Spleen (tissue), 11 donors: ENCODE results near the gene DIMT1. TPM values are rescaled to one million over a fixed set of nuclear protein-coding genes. Genes with fewer than 3 reads are reported as not detected.

Experiments used
- DNase-seq: peaks from one replicate; pipeline ENCODE4 v3.0.0-alpha.2; 2020
- H3K27ac ChIP-seq, 8 donors: fragments of 200-600 bp; sonication (generic) in 7 of 8; 1 replicate in 4 of 8; 2 replicates in 4 of 8; pipeline versions ENCODE4 v1.5.0 to v1.8.0; 2016 to 2021; ENCODE audit warnings: inconsistent platforms in 4 of 8, mild to moderate bottlenecking in 4 of 8, moderate library complexity in 1 of 8
- H3K27me3 ChIP-seq, 7 donors: fragments of 200-600 bp; sonication (generic) in 6 of 7; replicated peaks in 1 of 7; 1 replicate in 4 of 7; 2 replicates in 3 of 7; pipeline versions ENCODE4 v1.5.0 to v1.8.0; 2016 to 2021; ENCODE audit warnings: inconsistent platforms in 3 of 7, mild to moderate bottlenecking in 1 of 7
- H3K36me3 ChIP-seq, 6 donors: fragments of 200-600 bp; sonication (generic) in 5 of 6; 1 replicate in 4 of 6; 2 replicates in 2 of 6; pipeline versions ENCODE4 v1.5.0 to v1.8.0; 2016 to 2021; ENCODE audit warnings: inconsistent platforms in 2 of 6
- H3K4me1 ChIP-seq, 6 donors: fragments of 200-600 bp; sonication (generic) in 5 of 6; 1 replicate in 3 of 6; 2 replicates in 3 of 6; pipeline versions ENCODE4 v1.5.0 to v1.8.0; 2016 to 2021; ENCODE audit warnings: inconsistent platforms in 3 of 6
- H3K4me3 ChIP-seq, 8 donors: fragments of 200-600 bp; sonication (generic) in 7 of 8; 1 replicate in 4 of 8; 2 replicates in 4 of 8; pipeline versions ENCODE4 v1.5.0 to v1.8.0; 2016 to 2021; ENCODE audit warnings: inconsistent platforms in 4 of 8, mild to moderate bottlenecking in 4 of 8, moderate library complexity in 2 of 8
- H3K9me3 ChIP-seq, 8 donors: fragments of 200-600 bp; sonication (generic) in 7 of 8; 1 replicate in 4 of 8; 2 replicates in 4 of 8; pipeline versions ENCODE4 v1.5.0 to v1.8.0; 2016 to 2021; ENCODE audit warnings: inconsistent platforms in 4 of 8
- POLR2A ChIP-seq, 3 donors: fragments of 450-650 bp; IDR thresholded peaks; one replicate each; pipeline ENCODE4 v1.5.1; 2017; ENCODE audit warnings: antibody characterized with exemption in 3 of 3, mild to moderate bottlenecking in 1 of 3
- POLR2AphosphoS5 ChIP-seq, 3 donors: sonication (generic); formaldehyde crosslinking; IDR thresholded peaks; one replicate each; pipeline ENCODE4 v1.5.1; 2017; ENCODE audit warnings: antibody characterized with exemption in 3 of 3
- WGBS, 5 donors: extraction: QIAGEN DNeasy Blood & Tissue Kit in 3 of 5; methylation state at CpG; one replicate each; pipeline versions ENCODE4 v1.1.5 to v1.1.7; 2013 to 2018; 5-methylcytosine and 5-hydroxymethylcytosine counted together
- intact Hi-C: fragments of 100-400 bp; cut with DNase I; formaldehyde crosslinking; loops from one replicate; pipeline ENCODE4 v1.15.0; 2023; ENCODE audit warnings: low total_unique reads
- polyA plus RNA-seq, 3 donors: library from polyadenylated mRNA; stranded (reverse); fragments of 200-250 nt; gene quantifications; one replicate each; pipeline ENCODE4 v1.2.1, GENCODE V29; 2013
- total RNA-seq, 7 donors: library from RNA; depleted of rRNA in 3 of 7; stranded (reverse); fragments of >200 nt in 3 of 7; fragmentation: NEBNext Ultra II Directional in 4 of 7; extraction: Animal tissue kit (Norgen Biotek cat#: 25700) in 4 of 7; gene quantifications; one replicate each; pipeline versions ENCODE4 v1.1.0 to v1.2.1, GENCODE V29; 2016 to 2021
- TF ChIP-seq, protein P1 (sequence below), 11 experiments: fragments of 200-600 bp in 7 of 11; fragments of 450-650 bp in 4 of 11; sonication (generic) in 4 of 11; IDR thresholded peaks in 8 of 11; conservative IDR thresholded peaks in 3 of 11; 1 replicate in 7 of 11; 2 replicates in 4 of 11; pipeline versions ENCODE4 v1.4.0 to v1.8.0; 2016 to 2021; ENCODE audit warnings: antibody characterized with exemption in 11 of 11, inconsistent platforms in 4 of 11, mild to moderate bottlenecking in 1 of 11
- donor health status: healthy with polysubstance abuse.
- donor health status: DM: no; HTN: no; CAD: no; lungs with moderate emphysema.
- donor health status: DM: no; HTN: no; CAD: no.
- donor health status: Bipolar disorder and iron deficiency.
- donor health status: healthy.
- donor health status: DM: no; HTN: no; CAD: no.
- donor health status: DM: yes; HTN: yes; CAD: no.

Gene DIMT1
- total and polyA plus RNA-seq, 10 donors: 11.0 to 30.0 (median 24.9) TPM

DNA sequence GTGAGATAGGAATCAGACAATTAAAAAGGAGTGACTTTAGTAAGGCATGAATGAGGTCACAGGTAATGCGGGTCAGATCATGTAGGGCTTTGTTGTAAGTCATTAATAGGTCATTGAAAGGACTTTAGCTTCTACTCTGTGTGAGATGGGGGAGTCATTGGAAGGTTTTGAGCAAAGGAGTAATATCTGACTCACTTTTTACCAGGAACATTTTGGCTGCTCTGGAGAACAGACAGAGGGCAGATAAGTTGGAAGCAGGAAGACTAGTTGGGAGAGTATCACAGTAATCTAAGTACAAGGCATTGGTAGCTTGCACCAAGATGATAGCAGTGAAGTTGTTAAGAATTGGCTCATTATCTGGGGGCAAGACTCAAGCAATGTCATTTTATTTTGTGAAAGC, 60.3 kb downstream of the DIMT1 start:
- Histone ChIP-seq H3K4me3 (no peak overlapping the region), H3K9me3 (no peaks in the 10 kb centered on the region), H3K4me1 (peaks cover 0 to 47% (median 10%) of the 10 kb centered on the region in 6 donors), H3K36me3 (peaks cover 0 to 14% (median 8%) of the 10 kb centered on the region in 6 donors), H3K27me3 (no peaks in the 10 kb centered on the region), H3K27ac (no peak overlapping the region)
- intact Hi-C loops: no loop called here
- TF ChIP-seq POLR2AphosphoS5 (IDR thresholded peaks at IDR 0.05) (no peak), POLR2A (IDR thresholded peaks at IDR 0.05) (no peak)
- TF ChIP-seq, protein P1, sequence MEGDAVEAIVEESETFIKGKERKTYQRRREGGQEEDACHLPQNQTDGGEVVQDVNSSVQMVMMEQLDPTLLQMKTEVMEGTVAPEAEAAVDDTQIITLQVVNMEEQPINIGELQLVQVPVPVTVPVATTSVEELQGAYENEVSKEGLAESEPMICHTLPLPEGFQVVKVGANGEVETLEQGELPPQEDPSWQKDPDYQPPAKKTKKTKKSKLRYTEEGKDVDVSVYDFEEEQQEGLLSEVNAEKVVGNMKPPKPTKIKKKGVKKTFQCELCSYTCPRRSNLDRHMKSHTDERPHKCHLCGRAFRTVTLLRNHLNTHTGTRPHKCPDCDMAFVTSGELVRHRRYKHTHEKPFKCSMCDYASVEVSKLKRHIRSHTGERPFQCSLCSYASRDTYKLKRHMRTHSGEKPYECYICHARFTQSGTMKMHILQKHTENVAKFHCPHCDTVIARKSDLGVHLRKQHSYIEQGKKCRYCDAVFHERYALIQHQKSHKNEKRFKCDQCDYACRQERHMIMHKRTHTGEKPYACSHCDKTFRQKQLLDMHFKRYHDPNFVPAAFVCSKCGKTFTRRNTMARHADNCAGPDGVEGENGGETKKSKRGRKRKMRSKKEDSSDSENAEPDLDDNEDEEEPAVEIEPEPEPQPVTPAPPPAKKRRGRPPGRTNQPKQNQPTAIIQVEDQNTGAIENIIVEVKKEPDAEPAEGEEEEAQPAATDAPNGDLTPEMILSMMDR (IDR thresholded peaks at IDR 0.05 in 8 of 11, conservative IDR thresholded peaks at IDR 0.05 in 3 of 11): no peak
- DNase-seq: no peak
- 91 to 100% (median 96%) methylated on average over 1 of the region's 1 CpG for WGBS, 5 donors

DNA sequence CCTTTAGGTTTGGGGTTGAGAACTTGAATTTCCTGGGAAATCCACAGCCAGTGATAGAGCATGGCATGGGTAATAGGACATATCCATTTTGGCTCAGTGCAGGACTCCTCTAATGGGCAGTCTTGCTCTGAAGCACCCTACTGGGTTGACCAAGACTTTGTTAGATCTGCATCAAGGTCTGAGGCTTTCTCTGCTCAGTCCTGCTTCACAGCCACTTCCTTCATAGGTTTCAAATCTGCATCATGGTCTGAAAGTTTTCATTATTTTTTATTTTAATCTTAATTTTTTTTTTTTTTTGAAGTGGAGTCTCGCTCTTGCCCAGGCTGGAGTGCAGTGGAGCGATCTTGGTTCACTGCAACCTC, 61.2 kb downstream of the DIMT1 start:
- peaks cover 0 to 53% (median 13%) of the 10 kb centered on the region in 6 donors for H3K4me1 ChIP-seq
- intact Hi-C loops: no loop called here
- no peak for DNase-seq
- H3K4me3 ChIP-seq: no peak overlapping the region
- TF ChIP-seq, protein P1 (IDR thresholded peaks at IDR 0.05 in 8 of 11, conservative IDR thresholded peaks at IDR 0.05 in 3 of 11): no peak
- TF ChIP-seq POLR2AphosphoS5 (IDR thresholded peaks at IDR 0.05) (no peak), POLR2A (IDR thresholded peaks at IDR 0.05) (no peak)
- 88 to 100% (median 95%) methylated on average over 2 of the region's 2 CpGs for WGBS, 5 donors
- H3K9me3 ChIP-seq: no peaks in the 10 kb centered on the region
- H3K27me3 ChIP-seq: no peaks in the 10 kb centered on the region
- peaks cover 0 to 4% (median under 1%) of the 10 kb centered on the region in 6 donors for H3K36me3 ChIP-seq
- H3K27ac ChIP-seq: peak overlapping the region in 1 of 8 donors; percentile 14

DNA sequence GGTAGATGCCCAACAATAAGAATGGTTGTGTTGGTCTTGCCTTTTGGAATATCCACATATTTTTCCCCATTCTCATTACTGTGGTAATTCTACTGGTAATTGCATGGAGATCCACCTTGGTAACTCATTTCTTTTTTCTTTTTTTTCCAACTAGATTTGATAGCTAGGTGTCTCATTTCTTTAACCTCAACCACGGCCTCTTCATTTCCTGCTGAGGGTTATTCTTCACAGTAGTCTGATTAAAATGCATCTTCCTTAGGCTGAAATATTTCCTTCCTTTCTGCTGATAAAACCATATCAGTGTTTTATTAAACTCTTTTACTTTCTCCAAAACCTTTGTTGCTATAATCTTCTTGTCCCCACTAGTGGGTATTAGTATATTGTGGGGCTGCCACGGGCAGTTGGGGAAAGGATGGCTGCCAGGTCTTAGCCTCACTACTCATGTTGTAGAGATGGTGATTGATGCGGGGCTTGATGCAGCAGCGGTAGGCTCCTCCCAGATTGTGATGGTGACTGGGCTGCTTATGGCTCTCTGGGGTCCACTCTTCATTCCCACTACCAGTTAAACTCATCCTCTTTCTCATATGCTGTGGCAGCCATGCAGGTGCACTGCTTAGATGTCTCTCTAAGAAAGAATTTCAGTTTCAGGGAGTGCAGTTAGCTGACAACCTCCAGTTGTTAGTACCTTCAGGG, 61.8 kb downstream of the DIMT1 start:
- H3K36me3 ChIP-seq: no peaks in the 10 kb centered on the region
- peaks cover 0 to 53% (median 13%) of the 10 kb centered on the region in 6 donors for H3K4me1 ChIP-seq
- intact Hi-C loops: no loop called here
- no peak for DNase-seq
- H3K27ac ChIP-seq: peak overlapping the region in 1 of 8 donors; percentile 14
- 65 to 73% (median 69%) methylated on average over 4 of the region's 4 CpGs for WGBS, 5 donors
- TF ChIP-seq, protein P1 (IDR thresholded peaks at IDR 0.05 in 8 of 11, conservative IDR thresholded peaks at IDR 0.05 in 3 of 11): no peak
- no peaks in the 10 kb centered on the region for H3K27me3 ChIP-seq
- no peaks in the 10 kb centered on the region for H3K9me3 ChIP-seq
- H3K4me3 ChIP-seq: no peak overlapping the region

DNA sequence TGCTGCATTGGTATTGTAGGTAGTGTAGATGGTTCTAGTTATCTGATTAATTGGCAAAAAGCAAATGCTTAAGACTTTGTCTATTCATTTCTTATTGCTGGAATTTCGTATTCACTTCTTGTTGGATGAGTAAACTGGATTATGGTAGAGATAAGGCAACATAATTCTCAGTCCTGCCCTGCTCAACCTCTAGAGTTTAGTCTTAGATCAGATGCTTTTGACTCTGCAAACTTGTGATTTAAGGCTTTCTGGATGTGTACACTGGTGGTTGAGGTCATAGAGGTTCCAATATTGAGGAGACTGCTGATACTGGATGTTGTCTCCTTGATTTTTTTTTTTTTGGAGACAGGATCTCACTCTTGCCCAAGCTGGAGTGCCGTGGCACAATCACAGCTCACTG, 62.7 kb downstream of the DIMT1 start:
- intact Hi-C loops: no loop called here
- no peak for DNase-seq
- peaks cover 0 to 53% (median 13%) of the 10 kb centered on the region in 6 donors for H3K4me1 ChIP-seq
- no peak overlapping the region for H3K27ac ChIP-seq
- H3K9me3 ChIP-seq: no peaks in the 10 kb centered on the region
- H3K36me3 ChIP-seq: no peaks in the 10 kb centered on the region
- H3K4me3 ChIP-seq: no peak overlapping the region
- TF ChIP-seq POLR2A (IDR thresholded peaks at IDR 0.05) (no peak), POLR2AphosphoS5 (IDR thresholded peaks at IDR 0.05) (no peak)
- TF ChIP-seq, protein P1 (IDR thresholded peaks at IDR 0.05 in 8 of 11, conservative IDR thresholded peaks at IDR 0.05 in 3 of 11): no peak
- no peaks in the 10 kb centered on the region for H3K27me3 ChIP-seq
- 91 to 96% (median 93%) methylated on average over 2 of the region's 2 CpGs for WGBS, 5 donors
